ENCODE measurements around the gene CHCHD10.

DNA sequence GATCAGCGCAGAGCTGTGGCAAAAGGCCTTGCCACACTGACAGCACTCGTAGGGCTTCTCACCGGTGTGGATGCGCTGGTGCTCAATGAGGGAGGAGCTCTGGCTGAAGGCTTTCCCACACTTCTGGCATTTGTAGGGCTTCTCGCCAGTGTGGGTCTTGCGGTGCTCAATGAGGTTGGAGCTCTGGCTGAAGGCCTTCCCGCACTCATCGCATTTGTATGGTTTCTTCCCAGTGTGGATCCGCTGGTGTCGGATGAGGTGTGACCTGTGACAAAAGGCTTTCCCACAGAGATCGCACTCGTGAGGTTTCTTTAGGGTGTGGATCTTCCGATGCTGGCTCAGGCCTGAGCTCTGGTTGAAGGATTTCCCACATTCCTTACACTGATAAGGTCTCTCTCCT lies 23.8 kb downstream of the CHCHD10 start:
- TF ChIP-seq, protein P1, sequence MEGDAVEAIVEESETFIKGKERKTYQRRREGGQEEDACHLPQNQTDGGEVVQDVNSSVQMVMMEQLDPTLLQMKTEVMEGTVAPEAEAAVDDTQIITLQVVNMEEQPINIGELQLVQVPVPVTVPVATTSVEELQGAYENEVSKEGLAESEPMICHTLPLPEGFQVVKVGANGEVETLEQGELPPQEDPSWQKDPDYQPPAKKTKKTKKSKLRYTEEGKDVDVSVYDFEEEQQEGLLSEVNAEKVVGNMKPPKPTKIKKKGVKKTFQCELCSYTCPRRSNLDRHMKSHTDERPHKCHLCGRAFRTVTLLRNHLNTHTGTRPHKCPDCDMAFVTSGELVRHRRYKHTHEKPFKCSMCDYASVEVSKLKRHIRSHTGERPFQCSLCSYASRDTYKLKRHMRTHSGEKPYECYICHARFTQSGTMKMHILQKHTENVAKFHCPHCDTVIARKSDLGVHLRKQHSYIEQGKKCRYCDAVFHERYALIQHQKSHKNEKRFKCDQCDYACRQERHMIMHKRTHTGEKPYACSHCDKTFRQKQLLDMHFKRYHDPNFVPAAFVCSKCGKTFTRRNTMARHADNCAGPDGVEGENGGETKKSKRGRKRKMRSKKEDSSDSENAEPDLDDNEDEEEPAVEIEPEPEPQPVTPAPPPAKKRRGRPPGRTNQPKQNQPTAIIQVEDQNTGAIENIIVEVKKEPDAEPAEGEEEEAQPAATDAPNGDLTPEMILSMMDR (IDR thresholded peaks at IDR 0.05; ENCODE audit: low read depth, low read length, poor library complexity, severe bottlenecking): no peak
- TF ChIP-seq EZH2phosphoT487 (IDR thresholded peaks at IDR 0.05; ENCODE audit: borderline replicate concordance, low read length): no peak

Data from DOHH2 (cell line).